Measurements from ENCODE around the gene LPGAT1. TPM values are rescaled to one million over a fixed set of nuclear protein-coding genes. Genes with fewer than 3 reads are reported as not detected.

Gene LPGAT1
- total and polyA plus RNA-seq, 2 donors (not counting 3 experiments of a cell fraction or from before 2014, with no cell fraction given) = 6.1 to 46.0 TPM

DNA sequence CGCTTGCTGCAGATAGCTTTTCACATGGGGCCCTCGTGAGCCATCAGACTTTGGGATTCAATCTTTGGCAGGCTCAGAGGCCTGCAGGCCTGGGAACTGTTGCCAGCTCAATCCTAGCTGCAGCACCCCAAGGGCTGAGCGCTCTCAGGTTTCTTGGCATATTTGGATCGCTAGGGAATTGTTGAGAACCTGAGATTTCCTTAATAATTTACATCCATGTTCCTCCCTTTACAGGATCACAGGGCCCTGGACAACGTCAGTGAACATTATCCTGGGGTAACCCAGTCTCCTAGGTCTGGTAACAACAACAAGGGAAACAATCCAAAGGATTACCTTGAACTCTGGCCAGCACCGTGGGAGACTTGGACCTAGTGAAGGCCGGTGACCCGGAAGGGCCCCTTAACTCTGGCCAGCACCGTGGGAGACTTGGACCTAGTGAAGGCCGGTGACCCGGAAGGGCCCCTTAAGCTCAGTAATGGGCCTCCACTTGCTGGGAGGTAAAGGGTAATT is 105.8 kb downstream of the LPGAT1 start:
- intact Hi-C loops (cut with micrococcal nuclease) (no loop called here), dilution Hi-C loops (cut with MboI; ENCODE audit: extremely low pct_ligation_motif_present, low sequenced_read_pairs) (no loop called here)
- Histone ChIP-seq H4K20me1 (replicated peaks; ENCODE audit: control insufficient read depth, extremely low read depth, insufficient read depth, low read length) (no peaks in the 10 kb centered on the region), H3K9ac (replicated peaks; ENCODE audit: extremely low read depth, insufficient read depth, low read length) (no peak overlapping the region), H3K79me2 (ENCODE audit: control insufficient read depth, insufficient read depth, low read length) (no peaks in the 10 kb centered on the region), H3K4me3 (replicated peaks in 1 of 3; ENCODE audit: insufficient read depth in 1 of 3, low read depth in 1 of 3, low read length in 3 of 3) (no peak overlapping the region), H3K9me1 (replicated peaks; ENCODE audit: control insufficient read depth, extremely low read depth, insufficient read depth, low read length) (no peaks in the 10 kb centered on the region), H3K36me3 (ENCODE audit: control insufficient read depth in 2 of 2, extremely low read depth in 1 of 2, insufficient read depth in 2 of 2, low read length in 2 of 2) (no peaks in the 10 kb centered on the region), H2AFZ (ENCODE audit: low read depth, low read length) (no peak overlapping the region), H3K27ac (ENCODE audit: insufficient read depth, low read depth, low read length) (no peak overlapping the region), H3K4me1 (ENCODE audit: control insufficient read depth, extremely low read depth, insufficient read depth, low read length) (no peaks in the 10 kb centered on the region), H3K4me2 (ENCODE audit: insufficient read depth, low read length) (no peak overlapping the region), H3K9me3 (replicated peaks; ENCODE audit: control insufficient read depth, insufficient read depth, low read length) (no peaks in the 10 kb centered on the region), H3K27me3 (ENCODE audit: control insufficient read depth in 2 of 2, insufficient read depth in 2 of 2, low read length in 2 of 2) (peaks cover 0 to 1% of the 10 kb centered on the region in 2 experiments)
- FAIRE-seq (no peak), DNase-seq (ENCODE audit: low read depth, low spot score) (no peak)
- no TSS peak for BruUV-seq (replicated peaks)
- TF ChIP-seq POLR2A (IDR thresholded peaks at IDR 0.05; ENCODE audit: low read depth, low read length) = no peak
- TF ChIP-seq FOS (IDR thresholded peaks at IDR 0.05; ENCODE audit: borderline replicate concordance, insufficient read depth, low read length) = no peak
- TF ChIP-seq, protein P1, sequence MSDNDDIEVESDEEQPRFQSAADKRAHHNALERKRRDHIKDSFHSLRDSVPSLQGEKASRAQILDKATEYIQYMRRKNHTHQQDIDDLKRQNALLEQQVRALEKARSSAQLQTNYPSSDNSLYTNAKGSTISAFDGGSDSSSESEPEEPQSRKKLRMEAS (IDR thresholded peaks at IDR 0.05; ENCODE audit: insufficient read depth, insufficient read length) = no peak
- ChIA-PET POLR2A (no interaction called here), CTCF (no interaction called here)

DNA sequence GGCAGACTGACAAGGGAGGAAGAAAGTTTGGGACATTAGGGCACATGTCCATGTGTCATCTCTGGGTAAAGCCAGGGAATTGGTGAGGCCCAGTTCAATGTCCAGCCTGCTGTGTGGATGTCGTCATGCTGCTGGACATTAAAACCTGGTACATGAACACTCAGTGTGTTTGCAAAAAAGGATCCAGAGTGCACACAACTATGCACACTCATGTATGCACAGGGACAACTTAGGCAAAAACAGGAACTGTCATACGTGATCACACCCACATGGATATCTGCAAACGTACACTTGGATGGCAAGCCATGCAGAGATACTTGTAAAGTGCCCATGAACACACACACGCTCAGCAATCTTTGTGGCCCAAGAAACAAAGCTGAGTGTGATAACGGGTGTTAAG is 107.3 kb downstream of the LPGAT1 start:
- no peaks in the 10 kb centered on the region for H3K9me3 ChIP-seq (replicated peaks; ENCODE audit: control insufficient read depth, insufficient read depth, low read length)
- dilution Hi-C loops (cut with MboI; ENCODE audit: extremely low pct_ligation_motif_present, low sequenced_read_pairs) = no loop called here
- FAIRE-seq (no peak), DNase-seq (ENCODE audit: low read depth, low spot score) (no peak)
- no peak overlapping the region for H3K4me3 ChIP-seq (replicated peaks in 1 of 3; ENCODE audit: insufficient read depth in 1 of 3, low read depth in 1 of 3, low read length in 3 of 3)
- no peaks in the 10 kb centered on the region for H3K79me2 ChIP-seq (ENCODE audit: control insufficient read depth, insufficient read depth, low read length)
- no TSS peak for BruUV-seq (replicated peaks)
- H2AFZ ChIP-seq (ENCODE audit: low read depth, low read length) = no peak overlapping the region
- H3K4me2 ChIP-seq (ENCODE audit: insufficient read depth, low read length) = no peak overlapping the region
- H3K36me3 ChIP-seq (ENCODE audit: control insufficient read depth in 2 of 2, extremely low read depth in 1 of 2, insufficient read depth in 2 of 2, low read length in 2 of 2) = no peaks in the 10 kb centered on the region
- no peaks in the 10 kb centered on the region for H4K20me1 ChIP-seq (replicated peaks; ENCODE audit: control insufficient read depth, extremely low read depth, insufficient read depth, low read length)
- TF ChIP-seq POLR2AphosphoS5 (IDR thresholded peaks at IDR 0.05; ENCODE audit: insufficient read depth, low read depth, low read length) = no peak
- TF ChIP-seq FOS (IDR thresholded peaks at IDR 0.05; ENCODE audit: borderline replicate concordance, insufficient read depth, low read length) = no peak
- no peak overlapping the region for H3K27ac ChIP-seq (ENCODE audit: insufficient read depth, low read depth, low read length)
- ChIA-PET POLR2A (interaction anchor here (0.7 kb wide), 1 partner anchor 140 kb away, joined by 5 read pairs; no protein-coding TSS in a partner anchor), CTCF (interaction anchor here (0.7 to 1.4 kb wide), 3 partner anchors 24 to 25 kb away, joined by 3 to 4 read pairs (median 3); no protein-coding TSS in a partner anchor)
- H3K9ac ChIP-seq (replicated peaks; ENCODE audit: extremely low read depth, insufficient read depth, low read length) = no peak overlapping the region
- intact Hi-C loops (cut with micrococcal nuclease) = no loop called here
- H3K27me3 ChIP-seq (ENCODE audit: control insufficient read depth in 2 of 2, insufficient read depth in 2 of 2, low read length in 2 of 2) = peaks cover 0 to 1% of the 10 kb centered on the region in 2 experiments
- H3K4me1 ChIP-seq (ENCODE audit: control insufficient read depth, extremely low read depth, insufficient read depth, low read length) = no peaks in the 10 kb centered on the region
- H3K9me1 ChIP-seq (replicated peaks; ENCODE audit: control insufficient read depth, extremely low read depth, insufficient read depth, low read length) = no peaks in the 10 kb centered on the region
